Stimulated activated CD8-positive, alpha-beta memory T cell treated with anti-CD3 and anti-CD28 coated beads, Interleukin-7, amount 100 ng/mL, for 48 hours (primary cell): ENCODE results near the gene CHCHD1.
"Not testable (repeated sequence)": the region's sequence is repeated elsewhere in the genome, so short reads cannot be mapped to it uniquely, and the experiment has no call there.

ENCODE experiments used
- DNase-seq, 2 donors: peaks; one replicate each; pipeline ENCODE4 v3.0.0-alpha.2; 2020; ENCODE audit warnings: low read depth in 1 of 2; ENCODE audit errors: extremely low read depth in 1 of 2

CHCHD1 gene

GRCh38 chr10:73790886-73791625 lies 9.2 kb downstream of the CHCHD1 start:
- DNase-seq, result no peak

- DNase-seq, result no peak
Measured at GRCh38 chr10:73791871-73792400, 10.1 kb downstream of the CHCHD1 start.

- DNase-seq, result no peak
Measured at GRCh38 chr10:73793456-73793855, 11.6 kb downstream of the CHCHD1 start.

GRCh38 chr10:73795491-73795890 lies 13.6 kb downstream of the CHCHD1 start:
- DNase-seq, result not testable (repeated sequence)

- not testable (repeated sequence) for DNase-seq
Measured at GRCh38 chr10:73796035-73796434, 14.2 kb downstream of the CHCHD1 start.

- no peak for DNase-seq
Measured at GRCh38 chr10:73796766-73797165, 14.9 kb downstream of the CHCHD1 start.

DNA sequence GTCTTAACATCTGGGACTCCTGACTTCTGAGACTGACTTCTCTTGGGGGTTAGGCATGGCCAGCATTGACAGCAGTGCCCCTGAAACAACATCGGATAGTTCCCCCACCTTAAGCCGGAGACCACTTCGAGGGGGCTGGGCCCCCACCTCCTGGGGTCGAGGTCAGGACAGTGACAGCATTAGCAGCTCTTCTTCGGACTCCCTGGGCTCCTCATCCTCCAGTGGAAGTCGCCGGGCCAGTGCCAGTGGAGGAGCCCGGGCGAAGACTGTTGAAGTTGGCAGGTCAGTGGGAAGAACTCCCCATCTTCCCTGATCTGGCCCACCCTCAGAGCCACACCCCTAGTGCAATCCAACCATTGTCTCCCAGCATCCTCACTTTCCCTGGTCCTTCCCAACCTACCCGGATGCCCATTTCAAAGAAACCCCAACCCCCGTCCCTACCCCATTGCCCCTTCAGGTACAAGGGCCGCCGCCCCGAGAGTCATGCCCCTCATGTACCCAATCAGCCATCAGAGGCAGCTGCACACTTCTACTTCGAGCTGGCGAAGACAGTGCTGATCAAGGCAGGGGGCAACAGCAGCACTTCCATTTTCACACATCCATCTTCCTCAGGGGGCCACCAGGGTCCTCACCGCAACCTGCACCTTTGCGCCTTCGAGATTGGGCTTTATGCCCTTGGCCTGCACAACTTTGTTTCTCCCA lies 15.6 kb downstream of the CHCHD1 start:
- no peak for DNase-seq

DNA sequence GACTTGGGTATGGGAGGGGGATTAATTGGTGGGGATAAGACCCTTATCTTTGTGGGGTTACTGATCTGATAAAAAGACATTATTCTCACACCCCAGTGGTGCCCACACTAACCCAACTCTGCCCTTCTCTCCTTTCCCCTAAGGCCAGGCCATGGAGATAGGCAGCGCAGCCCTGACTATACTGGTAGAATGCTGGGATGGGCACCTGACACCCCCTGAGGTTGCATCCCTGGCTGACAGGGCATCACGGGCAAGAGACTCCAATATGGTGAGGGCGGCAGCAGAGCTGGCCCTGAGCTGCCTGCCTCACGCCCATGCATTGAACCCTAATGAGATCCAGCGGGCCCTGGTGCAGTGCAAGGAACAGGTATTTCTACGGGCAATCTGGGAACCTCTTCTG lies 16.2 kb downstream of the CHCHD1 start:
- DNase-seq, result no peak

DNA sequence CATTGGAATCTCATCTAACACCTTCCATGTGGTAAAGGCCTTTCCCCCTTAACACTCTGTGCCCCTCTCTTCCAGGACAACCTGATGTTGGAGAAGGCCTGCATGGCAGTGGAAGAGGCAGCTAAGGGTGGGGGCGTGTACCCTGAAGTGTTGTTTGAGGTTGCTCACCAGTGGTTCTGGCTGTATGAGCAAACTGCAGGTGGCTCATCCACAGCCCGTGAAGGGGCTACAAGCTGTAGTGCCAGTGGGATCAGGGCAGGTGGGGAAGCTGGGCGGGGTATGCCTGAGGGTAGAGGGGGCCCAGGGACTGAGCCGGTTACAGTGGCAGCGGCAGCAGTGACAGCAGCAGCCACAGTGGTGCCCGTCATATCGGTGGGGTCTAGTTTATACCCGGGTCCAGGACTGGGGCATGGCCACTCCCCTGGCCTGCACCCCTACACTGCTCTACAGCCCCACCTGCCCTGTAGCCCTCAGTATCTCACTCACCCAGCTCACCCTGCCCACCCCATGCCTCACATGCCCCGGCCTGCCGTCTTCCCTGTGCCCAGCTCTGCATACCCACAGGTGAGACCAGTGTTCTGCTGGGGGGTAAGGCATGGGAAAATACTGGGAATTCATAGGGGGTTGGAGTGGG lies 17.2 kb downstream of the CHCHD1 start:
- DNase-seq, result no peak

DNA sequence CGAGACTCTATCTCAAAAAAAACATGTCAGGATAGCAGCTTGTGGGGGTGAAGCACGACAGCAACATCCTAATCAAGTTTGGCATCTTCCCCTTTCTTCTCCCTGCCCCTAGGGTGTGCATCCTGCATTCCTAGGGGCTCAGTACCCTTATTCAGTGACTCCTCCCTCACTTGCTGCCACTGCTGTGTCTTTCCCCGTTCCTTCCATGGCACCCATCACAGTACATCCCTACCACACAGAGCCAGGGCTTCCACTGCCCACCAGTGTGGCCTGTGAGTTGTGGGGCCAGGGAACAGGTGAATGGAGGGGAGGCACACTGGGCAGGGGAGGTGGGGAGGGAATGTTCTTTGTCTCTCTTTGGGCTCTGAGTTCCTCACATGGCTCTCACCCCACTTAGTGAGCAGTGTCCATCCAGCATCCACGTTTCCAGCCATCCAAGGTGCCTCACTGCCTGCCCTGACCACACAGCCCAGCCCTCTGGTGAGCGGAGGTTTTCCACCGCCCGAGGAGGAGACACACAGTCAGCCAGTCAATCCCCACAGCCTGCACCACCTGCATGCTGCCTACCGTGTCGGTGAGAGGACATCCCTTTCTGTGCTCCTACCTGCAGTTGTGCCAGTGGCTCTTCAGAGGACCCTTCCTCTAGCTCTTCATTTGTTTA lies 18.2 kb downstream of the CHCHD1 start:
- DNase-seq, result no peak

- no peak for DNase-seq
Measured at GRCh38 chr10:73800560-73801252, 18.9 kb downstream of the CHCHD1 start.

DNA sequence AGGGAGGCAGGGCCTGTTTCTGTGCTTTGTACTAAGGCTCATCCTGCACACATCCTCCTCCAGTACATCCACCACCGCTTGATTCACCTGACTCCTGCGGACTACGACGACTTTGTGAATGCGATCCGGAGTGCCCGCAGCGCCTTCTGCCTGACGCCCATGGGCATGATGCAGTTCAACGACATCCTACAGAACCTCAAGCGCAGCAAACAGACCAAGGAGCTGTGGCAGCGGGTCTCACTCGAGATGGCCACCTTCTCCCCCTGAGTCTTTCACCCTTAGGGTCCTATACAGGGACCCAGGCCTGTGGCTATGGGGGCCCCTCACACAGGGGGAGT lies 19.4 kb downstream of the CHCHD1 start:
- DNase-seq, result no peak

DNA sequence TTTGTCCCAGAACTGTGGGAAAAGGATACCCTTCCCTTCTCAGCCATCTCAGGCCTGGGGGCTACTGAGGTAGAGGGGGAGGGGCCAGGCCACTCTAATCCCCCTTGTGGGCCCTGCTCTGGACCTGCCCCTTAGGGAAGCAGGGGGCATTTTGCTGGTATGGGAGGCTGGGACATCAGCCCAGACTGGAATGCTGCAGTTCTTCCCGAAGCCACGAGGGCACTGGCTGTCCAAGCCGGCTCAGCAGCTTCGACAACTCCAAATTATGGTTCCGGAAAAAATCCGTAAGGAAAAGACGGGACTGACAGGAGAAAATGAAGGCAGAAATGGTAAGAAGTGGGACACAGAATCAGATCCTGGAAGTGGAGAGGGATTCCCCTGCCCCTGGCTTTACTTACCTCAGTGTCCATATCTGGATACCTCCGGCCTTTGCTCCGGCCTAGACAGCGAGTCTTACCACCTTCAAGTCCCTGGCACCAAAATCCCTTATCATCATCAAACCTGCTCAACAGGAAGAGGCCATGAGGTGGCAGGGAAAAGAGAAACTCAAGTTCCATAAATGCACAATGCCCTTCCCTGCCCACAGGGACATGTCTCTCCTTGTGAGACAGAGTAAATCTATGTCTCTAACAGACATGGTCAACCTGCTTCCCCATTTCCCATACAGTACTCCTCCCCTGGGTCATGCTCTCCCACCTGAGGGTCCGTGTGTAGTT lies 20.6 kb downstream of the CHCHD1 start:
- no peak for DNase-seq

GRCh38 chr10:73803680-73804286 lies 21.9 kb downstream of the CHCHD1 start:
- DNase-seq, result no peak

DNA sequence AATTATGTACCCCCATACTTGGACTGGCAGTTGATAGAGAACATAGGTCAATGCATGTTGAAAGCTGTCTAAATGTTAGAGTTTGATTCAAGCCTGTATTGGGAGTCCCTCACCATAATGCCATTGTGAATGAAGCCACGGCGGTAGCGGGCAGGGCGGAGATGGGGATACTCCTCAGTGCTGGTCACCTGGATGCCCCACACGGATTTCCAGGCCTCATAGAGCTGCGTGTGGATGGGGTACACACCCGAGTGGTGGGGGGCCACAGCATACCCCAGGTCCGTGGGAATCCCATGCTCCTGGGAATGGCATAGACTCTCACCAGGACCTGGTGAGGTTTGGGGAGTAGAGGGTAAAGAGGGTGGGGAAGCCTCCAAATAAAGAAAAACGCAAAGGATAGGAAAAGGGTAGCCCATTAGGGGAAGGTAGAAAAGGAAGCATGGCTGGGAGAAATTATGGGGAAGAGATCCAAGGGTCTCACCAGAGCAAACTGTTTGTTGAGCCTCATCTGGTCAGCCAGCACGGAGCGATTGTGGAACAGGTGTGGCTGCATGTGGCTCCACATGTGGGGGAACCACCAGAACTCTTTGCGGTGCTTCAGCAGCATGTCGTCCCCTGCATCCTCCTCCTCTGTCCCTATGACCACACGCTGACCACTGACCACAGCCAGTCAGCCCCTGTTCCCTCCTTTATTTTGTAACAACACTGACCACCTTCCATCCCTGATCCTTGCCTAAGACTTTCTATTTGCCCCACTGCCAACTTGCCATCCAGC lies 24.5 kb downstream of the CHCHD1 start:
- no peak for DNase-seq

- no peak for DNase-seq
Measured at GRCh38 chr10:73807471-73807870, 25.6 kb downstream of the CHCHD1 start.

GRCh38 chr10:73808021-73808815 lies 26.4 kb downstream of the CHCHD1 start:
- no peak for DNase-seq
